Fibroblast of skin of abdomen (primary cell): Measurements from ENCODE around the gene DDX53. TPM values are rescaled to one million over a fixed set of nuclear protein-coding genes. Genes with fewer than 3 reads are reported as not detected.

Source experiments
- DNase-seq: peaks from one replicate; pipeline ENCODE4 v3.0.0-alpha.2; 2013
- polyA plus RNA-seq, 2 experiments: library from polyadenylated mRNA; unstranded; fragments of 120-200 nt; gene quantifications; one replicate each; pipeline ENCODE4 v1.2.1, GENCODE V29; 2013; ENCODE audit not compliant: insufficient read length in 2 of 2

The DDX53 gene
- polyA plus RNA-seq (2013, experiment 1 of 2; ENCODE audit: insufficient read length), result not detected
- polyA plus RNA-seq (2013, experiment 2 of 2; ENCODE audit: insufficient read length), result not detected

DNA sequence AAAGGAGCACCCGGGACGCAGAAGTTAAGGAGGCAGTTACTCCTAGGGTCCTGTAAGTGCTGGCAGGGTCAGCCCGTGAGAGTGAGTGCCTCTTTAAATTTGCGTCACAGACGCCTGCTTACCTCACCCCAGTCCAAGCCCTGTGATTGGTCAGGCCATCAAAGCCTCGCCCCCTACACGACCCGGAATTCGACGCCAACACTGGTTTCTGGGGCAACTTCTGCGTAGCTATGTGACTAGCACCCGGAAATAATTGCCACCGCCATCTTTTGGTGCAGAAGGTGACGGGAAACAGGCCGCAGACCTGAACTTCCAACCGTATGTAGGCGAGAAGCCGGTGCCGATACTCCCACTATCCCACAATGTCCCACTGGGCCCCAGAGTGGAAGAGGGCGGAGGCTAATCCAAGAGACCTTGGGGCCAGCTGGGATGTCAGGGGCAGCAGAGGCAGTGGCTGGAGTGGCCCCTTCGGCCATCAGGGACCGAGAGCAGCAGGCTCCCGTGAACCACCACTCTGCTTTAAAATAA, at the start of gene DDX53:
TSS of gene DDX53 (plus strand) at position 265 of the 528 bp plus-strand sequence. CDS start at position 363, 98 bp downstream.
- no peak for DNase-seq

DNA sequence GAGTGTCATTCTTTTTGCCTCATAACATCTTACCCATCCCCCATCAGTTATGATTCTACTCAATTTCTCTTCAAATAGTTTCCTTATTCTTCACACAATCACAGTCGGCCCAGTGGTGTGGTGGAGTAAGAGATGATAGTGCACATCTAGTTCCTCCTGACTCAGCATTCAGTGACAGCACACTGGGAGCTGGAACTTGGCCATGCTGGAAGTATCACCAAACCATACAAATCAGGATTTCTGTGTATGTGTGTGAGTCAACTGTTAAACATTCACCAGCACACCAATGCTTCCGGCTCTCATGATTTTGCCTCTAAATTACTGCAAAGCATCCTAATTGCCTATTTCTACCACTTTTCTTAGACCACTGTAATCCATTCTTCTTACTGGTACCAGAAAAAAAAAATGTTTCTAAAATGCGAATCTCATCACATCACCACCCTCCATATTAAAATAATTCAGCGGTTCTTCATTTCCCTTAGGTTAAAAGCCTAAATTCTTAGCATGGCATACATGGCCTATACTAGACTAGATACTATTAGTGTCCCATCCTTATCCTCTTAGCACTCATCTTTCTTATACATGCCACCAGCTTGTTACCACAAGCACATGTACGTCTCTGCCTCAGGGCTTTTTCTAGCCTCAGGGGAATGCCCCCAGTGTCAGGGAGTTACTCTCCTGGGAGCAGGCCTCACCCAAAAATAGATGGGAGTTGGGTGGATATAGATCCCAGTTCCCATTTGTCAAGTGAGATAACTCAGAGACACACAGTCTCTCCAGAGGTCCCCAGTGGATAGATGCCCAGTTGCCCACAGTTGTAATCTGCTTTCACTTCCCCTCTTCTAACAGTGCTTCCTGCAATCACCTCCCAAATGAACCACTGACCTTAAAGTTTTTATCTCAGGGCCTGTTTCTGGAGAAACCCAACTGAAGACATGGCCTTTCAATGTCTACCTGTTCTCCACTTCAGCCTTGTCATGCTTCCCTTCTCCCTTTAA, 49.2 kb upstream of the DDX53 start:
- DNase-seq, result peak; percentile 93

DNA sequence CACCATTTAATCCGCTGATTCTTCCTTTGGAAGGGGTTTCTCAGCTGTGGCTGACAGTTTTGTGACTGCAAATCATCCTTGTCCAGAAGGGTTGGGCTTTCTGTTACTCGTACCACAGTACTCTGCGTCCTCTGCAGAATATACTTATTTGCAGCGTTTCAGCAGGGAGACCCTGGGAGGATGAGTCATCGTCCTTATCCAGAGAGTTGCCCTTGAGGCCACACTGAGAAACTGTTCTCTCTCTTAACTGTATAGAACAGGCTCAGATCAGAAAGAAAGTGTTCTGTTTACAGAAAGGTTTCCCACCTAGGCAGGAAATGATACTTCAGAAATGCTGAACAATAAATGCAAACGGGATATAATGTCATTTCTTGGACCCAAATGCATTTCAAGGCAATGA, 47.8 kb upstream of the DDX53 start:
- peak; percentile 30 for DNase-seq

DNA sequence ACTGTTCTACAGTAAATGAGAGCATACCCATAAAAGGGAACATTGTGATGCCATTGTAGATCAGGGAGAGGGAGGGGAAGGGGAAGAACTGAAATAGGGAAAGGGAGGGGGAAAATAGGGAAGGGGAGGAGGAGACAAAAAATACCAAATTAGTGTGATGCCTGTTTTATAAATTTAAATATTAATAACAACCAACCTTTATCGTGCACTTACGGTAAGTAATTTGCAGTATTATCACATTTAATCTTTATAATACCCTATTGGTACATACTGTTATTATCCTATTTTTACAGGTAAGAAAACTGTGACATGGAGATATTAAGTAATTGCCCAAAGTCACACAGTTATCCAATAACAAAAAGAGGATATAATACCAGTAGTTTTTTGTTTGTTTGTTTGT, 41.5 kb upstream of the DDX53 start:
- no peak for DNase-seq

DNA sequence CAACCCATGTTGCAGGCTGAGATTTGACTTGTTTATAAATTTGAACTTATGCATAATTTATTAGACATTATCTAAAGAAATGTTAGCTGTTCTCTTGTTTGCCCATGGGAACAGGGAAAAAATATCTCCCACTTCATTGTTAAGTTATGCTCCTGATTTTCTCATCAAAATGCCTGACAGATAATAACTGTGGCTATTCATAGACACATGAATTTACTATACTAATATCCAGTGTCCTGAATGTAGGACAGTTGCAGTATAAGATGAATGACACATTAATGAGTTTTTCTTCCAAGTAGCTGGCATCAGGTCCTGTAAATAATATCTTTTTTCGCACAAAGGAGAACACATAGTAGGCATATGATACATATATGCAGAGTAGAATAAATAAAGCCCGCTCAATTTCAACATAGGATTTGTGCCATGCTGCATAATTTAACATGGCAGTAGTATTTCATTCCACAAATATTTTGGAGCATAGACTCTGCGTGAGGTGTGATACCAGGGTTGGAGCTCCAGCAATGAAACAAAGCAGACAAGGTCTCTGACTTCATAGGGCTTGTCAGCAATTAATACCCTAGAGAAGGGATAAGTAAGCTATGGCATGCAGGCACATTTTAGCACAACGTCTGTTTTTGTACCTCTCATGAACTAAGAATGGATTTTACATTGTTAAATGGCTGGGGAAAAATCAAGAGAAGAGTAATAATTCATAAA, 40.4 kb upstream of the DDX53 start:
- DNase-seq, result no peak

DNA sequence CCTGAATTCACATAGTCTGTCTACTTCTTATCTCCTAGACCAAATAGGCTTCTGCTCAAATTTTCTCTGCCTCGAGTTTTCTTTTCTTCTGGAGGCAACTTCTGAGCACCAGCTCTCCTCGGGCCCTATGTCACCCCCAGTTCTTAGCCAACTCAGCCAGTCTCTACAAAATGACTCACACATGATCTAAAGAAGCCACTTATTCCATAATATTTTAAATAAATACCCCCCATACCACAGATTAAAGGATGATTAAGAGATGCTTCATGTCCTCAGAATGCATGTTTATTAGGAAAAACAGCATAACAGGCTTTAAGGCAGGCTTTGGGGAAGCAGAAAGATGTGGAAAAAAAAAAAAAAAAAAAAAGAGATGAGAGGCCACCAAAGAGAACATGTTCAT, 36.6 kb upstream of the DDX53 start:
- DNase-seq, result peak; percentile 13

DNA sequence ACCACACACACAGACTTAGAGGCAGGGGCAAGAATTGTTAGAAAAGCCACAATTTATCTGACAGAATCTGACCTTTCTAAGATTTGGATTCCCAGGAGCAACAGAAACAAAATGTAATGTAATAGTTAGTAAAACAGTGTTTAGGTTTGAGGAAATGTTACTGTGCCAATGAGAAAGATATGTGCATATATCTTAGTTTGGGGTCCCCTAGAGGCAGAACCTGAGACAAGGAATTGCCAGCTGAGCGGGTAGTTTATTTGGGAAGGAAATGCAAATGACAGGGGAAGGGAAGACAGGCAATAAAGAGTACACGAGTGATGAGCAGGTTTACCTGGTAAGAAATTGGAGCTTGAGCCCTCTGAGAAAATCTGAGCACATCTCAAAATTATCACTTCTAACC, 31.3 kb upstream of the DDX53 start:
- no peak for DNase-seq

DNA sequence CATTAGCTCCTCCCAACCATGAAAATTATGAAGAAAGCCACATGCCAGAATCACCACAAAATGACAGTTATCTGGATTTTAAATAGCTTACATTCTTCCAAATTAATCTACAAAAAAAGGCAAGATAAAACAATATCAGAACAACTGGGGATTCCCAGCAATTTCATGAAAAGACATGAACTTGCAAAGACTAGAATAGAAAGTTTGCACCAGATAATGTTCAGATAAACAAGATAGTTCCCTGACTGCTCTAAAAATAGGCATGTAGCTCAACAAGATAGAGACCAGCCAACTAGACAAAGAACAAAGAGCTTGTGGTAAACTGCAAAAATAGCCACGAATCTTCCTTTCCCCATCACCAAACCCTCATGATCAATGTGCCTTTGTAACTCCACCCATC, 30.3 kb upstream of the DDX53 start:
- peak; percentile 43 for DNase-seq

DNA sequence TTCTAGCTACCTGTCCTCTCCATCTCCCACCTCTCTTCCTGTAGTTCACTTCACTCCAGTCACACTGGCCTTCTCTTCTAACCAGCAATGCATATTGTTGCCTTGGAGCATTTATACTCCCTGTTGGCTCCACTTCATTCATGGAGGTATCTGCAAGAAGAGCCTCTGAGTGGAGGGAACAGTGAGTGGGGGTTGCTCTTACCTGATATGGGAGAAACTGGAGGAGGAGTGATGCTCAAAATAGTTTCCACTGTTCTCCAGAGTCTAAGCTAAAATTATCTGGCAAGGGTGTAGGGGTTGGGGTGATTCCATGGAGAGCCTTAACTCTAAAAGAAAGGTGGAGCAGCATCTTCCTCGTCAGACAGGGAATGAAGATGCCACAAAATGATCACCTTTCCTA, 28.9 kb upstream of the DDX53 start:
- no peak for DNase-seq

DNA sequence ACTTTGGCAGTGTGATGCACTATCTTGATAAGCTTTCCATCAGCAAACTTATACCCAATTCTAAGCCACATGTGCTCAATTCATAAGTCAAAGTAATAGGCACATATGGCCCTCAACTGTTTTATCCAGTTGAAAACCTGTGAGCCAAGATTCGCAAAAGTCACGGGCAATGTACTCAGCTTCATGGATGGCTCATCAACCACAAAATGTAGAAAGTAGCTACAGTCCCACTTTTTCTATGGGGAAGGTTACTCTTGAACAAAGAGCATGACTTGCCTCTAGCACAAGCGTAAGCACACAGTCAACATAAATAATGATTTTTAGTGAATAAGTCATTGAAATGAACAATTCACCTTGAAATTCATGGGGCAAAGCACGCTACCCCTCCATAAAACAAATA, 25.1 kb upstream of the DDX53 start:
- DNase-seq, result no peak

DNA sequence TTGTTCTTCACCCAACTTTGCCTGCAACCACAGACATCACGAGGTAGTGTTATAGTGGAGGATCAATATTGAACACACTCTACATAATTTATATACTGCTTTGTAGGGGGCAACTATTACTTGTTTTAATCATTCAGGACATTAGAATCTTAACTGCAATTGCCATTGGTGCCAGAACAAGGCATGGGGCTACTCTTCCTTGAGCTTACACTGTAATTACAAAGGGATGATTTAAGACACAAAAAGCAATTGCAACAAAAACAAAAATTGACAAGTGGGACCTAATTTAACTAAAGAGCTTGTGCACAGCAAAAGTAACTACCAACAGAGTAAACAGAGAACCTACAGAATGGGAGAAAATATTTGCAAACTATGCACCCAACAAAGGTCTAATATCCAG, 24.0 kb upstream of the DDX53 start:
- no peak for DNase-seq

DNA sequence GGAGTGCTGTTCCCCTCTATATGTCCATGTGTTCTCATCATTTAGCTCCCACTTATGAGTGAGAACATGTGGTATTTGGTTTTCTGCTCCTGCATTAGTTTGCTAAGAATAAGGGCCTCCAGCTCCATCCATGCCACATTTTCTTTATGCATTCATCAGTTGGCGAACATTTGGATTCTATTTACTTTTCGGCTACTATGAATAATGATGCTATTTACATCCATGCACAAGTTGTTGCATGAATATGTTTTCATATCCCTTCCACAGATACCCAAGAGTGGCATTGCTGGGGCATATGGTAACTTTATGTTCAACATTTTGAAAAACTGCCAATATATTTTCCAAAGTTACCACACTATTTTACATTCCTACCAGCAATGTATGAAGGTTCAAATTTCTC, 13.8 kb upstream of the DDX53 start:
- DNase-seq, result no peak

DNA sequence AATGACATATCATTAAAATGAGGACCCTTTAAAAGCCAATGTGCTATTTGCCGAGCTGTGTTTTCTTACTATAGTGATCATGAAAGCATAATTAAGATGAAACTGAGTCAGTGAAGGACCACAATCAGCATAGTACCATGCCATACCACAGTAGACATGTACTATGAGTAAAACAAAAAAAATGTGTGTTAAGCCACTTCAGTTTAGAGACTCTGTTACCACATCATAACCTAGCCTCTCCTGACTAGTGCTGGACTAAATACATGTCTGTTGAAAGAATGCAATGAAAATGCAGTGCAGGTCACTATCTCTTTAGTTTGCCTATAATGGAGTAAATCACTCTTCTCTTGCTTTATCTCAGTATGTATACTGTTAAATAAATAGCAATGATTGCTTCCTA, 12.3 kb upstream of the DDX53 start:
- DNase-seq, result peak; percentile 36

DNA sequence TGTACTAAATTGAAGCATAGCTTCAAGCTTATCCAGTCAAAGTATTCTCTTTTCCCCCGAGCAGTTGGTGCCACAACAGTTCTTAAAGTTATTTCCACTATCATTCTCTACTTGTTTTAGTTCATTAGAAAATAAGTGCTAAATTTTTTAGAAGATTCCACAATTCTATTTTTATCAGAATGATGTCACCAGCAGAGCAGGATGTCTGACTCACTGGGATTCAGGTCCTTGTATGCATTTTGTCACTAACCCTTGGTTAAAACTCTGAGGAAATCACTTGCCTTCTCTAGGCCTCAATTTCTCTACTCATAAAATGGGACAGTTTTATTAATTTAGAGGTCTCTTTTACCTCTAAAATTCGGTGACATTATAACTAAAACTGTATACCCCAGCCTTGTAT, 3.4 kb downstream of the DDX53 start:
- peak; percentile 35 for DNase-seq

DNA sequence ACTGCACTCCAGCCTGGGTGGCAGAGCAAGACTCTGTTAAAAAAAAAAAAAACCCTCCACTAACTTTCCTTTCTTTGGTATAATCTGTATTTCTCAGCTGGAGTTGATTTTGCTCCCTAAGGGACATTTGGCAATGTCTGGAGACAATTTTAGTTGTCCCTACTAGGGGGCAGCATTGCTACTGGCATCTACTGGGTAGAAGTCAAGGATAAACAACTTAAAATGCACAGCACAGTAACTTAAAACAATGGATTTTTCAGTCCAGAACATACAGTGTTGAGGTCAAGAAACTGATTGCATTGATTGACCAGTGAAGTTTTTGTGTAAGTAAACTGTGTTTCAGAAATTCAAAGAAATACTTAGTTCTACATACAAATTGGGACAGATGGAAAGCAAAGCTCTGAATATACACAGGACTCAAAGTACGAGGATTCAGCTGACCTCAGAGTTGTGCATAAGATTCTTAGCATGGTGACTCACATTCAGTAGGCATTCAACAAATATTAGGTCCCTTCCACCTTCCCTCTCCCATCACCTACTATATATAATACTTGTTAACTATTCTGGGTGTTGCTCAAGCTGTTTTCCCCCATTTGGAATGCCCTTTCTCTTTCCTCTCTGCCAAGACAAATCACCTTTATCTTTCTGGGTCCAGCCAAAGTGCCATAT, 8.8 kb downstream of the DDX53 start:
- DNase-seq, result peak; percentile 16

DNA sequence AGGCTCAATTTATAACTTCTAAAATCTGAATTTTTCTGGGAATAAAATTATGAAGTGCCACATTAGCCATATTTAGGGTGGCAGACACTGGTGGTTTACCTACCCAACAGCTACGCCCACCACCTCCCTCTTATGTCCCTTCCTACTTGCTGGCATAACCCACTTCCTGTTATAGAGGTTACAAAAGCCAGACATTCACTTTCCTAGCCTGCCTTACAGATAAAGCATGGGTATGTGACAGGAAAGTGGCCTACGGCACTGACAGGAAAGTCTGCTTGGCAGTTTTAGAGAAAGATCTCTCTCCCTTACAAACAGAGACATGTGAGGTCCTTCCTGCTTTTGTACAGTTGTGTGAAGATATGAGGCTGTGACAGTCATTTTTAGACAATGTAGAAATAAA, 12.4 kb downstream of the DDX53 start:
- no peak for DNase-seq

DNA sequence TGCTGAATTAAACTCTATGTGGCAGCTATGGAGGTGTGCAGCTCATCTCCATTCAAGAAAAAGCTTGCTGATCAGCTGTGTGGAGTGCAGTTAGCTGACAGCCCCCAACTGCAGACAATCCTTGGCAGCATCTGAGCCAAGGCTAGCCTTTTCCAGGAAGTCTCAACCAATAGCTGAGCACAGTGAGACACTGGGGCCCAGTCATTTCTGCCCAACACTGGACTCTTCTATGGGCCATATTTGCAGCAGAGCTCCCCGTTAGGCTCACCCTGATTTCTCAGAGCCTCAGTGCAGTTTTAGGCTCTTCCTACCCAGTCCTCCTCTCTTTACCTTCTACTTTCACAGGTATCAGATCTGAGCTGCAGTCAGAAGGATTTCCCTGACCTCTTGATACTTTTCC, 12.9 kb downstream of the DDX53 start:
- no peak for DNase-seq

DNA sequence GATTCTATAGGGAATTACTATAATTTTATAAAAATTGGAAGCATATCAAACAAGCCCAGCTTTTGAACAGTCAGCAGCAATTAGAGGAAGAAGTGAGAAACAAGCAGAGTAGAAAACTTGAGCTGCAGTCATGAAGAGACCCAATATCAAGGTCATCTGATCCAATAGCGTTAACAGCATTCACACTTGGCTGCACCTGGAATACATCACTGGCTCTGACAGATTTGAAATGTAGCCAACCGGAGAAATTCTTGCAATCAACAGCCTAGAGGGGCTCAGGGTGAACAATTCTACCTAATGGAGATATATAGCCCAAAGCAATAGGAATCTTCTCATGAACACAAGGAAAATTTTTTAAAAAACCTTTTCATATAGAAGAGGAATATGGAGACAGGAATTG, 13.6 kb downstream of the DDX53 start:
- no peak for DNase-seq

DNA sequence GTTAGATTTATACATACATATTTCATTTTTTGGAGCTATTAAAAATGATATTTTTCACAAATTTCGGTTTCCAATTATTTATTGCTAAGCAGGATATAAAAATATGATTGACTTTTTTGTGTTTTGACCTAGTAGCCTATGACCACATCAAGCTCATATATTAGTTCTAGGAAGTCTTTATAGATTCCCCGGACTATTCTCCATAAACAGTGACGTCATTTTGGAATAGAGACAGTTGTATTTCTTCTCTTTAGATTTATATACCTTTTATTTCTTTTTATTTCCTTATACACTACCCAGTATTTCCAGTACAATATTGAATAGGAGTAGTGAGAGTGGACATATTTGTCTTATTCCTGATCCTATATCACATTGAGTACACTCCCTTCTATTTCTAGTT, 31.8 kb downstream of the DDX53 start:
- no peak for DNase-seq

DNA sequence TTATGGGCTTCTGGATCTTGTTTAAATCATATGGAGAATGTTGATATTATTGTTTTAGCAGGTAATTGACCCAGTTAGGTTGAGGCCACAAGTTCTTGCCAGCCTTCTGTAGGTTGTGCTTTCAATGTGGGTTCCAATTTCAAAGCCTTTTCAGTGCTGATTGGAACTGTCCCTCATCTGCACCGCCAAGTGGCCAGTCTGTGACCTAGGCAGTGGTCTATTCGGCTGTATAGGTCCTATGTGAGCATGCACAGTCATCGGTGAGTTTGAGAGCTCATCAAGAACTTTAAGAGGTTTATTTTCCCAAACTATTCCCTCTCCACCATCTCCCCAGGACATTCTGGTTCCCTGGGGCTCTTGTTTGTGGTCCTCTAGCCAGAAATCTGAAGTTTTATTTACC, 35.7 kb downstream of the DDX53 start:
- DNase-seq, result no peak

DNA sequence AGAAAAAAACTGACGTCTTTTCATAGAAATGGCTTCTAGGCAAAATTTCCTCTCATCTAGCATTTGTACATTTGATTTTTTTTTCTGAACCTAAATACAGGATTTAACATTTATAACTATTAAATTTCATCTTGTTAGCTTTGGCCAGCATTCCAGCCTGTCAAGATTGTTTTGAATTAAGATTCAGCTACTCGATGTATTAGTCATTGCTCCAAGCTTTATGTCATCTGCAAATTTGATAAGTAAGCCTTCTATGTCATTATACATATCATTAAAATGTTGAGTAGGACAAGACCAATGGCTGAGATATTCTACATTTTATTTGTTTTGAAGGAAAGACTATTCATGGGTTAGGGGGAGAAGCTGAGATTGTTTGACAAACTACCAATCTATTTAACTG, 46.7 kb downstream of the DDX53 start:
- DNase-seq, result peak; percentile 0

DNA sequence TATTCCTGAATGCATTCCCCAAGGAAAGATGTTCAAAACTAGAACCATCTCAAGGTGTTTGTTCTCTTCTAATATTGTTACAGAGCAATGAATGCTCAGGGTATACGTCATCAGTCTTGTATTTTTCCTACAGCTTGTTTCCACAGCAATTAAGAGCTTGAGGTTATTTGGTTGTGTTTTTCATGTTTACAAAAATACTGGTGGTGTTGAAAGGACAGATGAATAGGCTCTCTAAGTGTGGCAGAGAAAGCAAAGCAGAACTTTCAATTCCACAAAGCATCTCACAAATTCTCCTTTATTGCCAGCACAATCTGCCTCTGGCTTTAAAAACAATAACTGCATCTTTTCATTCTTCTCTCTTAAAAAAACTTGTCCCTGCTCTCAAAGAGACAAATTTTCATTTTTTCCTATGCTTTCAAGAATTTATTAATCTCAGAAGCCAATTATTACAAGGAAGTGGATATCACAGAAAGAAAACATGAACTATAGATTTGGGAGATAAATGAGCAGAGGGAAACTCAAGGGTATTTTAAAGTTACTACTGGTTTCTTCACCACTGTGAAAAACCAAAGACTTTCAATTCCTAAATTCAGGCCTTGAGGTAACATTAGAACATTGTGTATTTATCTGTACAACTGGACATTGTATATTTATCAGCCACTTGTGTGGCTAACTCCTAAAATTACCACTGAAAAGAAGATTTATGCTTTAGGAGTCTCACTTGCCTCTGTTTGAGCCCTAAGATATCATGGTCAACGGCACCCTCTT, 49.2 kb downstream of the DDX53 start:
- no peak for DNase-seq
